Stomach (tissue), 4 donors: Measurements from ENCODE around the gene WBP2.

Experiments used
- CTCF ChIP-seq, 7 experiments: fragments of 450-650 bp in 4 of 7; fragments of 200-600 bp in 3 of 7; sonication (generic) in 3 of 7; IDR thresholded peaks; one replicate each; pipeline ENCODE4 v1.5.1; 2016 to 2019; ENCODE audit warnings: antibody characterized with exemption in 7 of 7, control low read depth in 2 of 7, mild to moderate bottlenecking in 1 of 7
- EP300 ChIP-seq: sonication (generic); formaldehyde crosslinking; IDR thresholded peaks from one replicate; pipeline ENCODE4 v1.6.1; 2017; ENCODE audit warnings: antibody characterized with exemption
- POLR2A ChIP-seq, 4 donors: fragments of 450-650 bp; IDR thresholded peaks; one replicate each; pipeline ENCODE4 v1.6.1; 2016; ENCODE audit warnings: antibody characterized with exemption in 4 of 4, control low read depth in 2 of 4, mild to moderate bottlenecking in 1 of 4, moderate library complexity in 1 of 4

- TF ChIP-seq CTCF (IDR thresholded peaks at IDR 0.05) (no peak), EP300 (no peak), POLR2A (IDR thresholded peaks at IDR 0.05) (no peak)
These were observed 46.6 kb upstream of the WBP2 start for GRCh38 chr17:75901727-75902126.
